ENCODE data around the gene ITPKC. TPM values are rescaled to one million over a fixed set of nuclear protein-coding genes. Genes with fewer than 3 reads are reported as not detected.

Gene ITPKC
- total and polyA plus RNA-seq, 2 of the 13 experiments (the other 11 are each of a cell fraction or from before 2014, with no cell fraction given) = 6.9 to 11.2 TPM

DNA sequence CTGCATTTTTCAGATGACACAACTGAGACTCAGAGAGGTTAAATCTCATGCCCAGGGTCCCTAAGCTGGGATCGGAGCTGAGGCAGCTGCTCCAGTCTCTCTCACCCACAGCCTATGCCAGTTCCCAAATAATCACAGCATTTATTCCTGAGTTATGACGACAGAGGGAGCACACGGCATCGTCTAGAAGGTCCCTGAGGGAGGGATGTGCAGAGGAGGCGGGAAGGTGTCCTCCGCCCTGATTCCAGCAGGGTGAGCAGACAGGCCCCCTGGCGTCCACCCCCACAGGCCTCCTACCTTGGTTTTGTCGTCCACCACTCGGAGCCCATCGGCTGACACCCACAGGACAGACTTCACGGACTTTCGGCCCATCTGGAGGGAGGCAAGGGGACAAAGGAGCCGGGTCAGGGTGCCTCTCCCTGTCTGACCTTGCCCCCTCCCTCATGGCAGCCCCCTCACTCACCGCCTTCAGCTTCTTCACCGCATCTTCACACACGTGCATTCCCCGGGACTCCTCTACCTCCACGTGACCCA lies 34.4 kb upstream of the ITPKC start (continued):
- no peak for TF ChIP-seq ZSCAN21 (CRISPR knock-in tag; IDR thresholded peaks at IDR 0.05; ENCODE audit: borderline replicate concordance)

- no peak for FAIRE-seq
- no peaks in the 10 kb centered on the region for H3K27me3 ChIP-seq (ENCODE audit: control insufficient read depth in 1 of 2, insufficient read depth in 2 of 2, low read length in 2 of 2)
- WGBS (ENCODE audit: low lambda C conversion rate) = 88% methylated on average over 9 of the region's 9 CpGs
- H3K4me3 ChIP-seq (replicated peaks in 1 of 3; ENCODE audit: insufficient read depth in 1 of 3, low read depth in 2 of 3, low read length in 3 of 3) = no peak overlapping the region
- H3K79me2 ChIP-seq (ENCODE audit: insufficient read depth, low read length) = no peaks in the 10 kb centered on the region
- H3K4me1 ChIP-seq (ENCODE audit: insufficient read depth, low read length) = no peaks in the 10 kb centered on the region
- intact Hi-C loops (cut with micrococcal nuclease; ENCODE audit: unreplicated experiment) (no loop called here), in situ Hi-C loops (cut with HindIII; ENCODE audit: extremely low pct_ligation_motif_present, low pct_unique_long_range_greater_than_20kb) (no loop called here)
- no peak overlapping the region for H3K27ac ChIP-seq (ENCODE audit: extremely low read length, insufficient read depth, low read length)
- POLR2A ChIA-PET = no interaction called here
- no peaks in the 10 kb centered on the region for H4K20me1 ChIP-seq (ENCODE audit: insufficient read depth, low read length)
- CTCF ChIA-PET (ENCODE audit: low intra/inter-chr PET ratio, low total read pairs) = no interaction called here
- no peak overlapping the region for H3K4me2 ChIP-seq (ENCODE audit: low read depth, low read length)
- DNase-seq (ENCODE audit: low spot score) = no peak
- H2AFZ ChIP-seq (ENCODE audit: low read length) = no peak overlapping the region
- no peak overlapping the region for H3K9ac ChIP-seq (ENCODE audit: insufficient read depth, low read depth, low read length)
- TF ChIP-seq SRSF4 (IDR thresholded peaks at IDR 0.05; ENCODE audit: low read depth, low read length, poor library complexity, severe bottlenecking) (no peak), GMEB1 (CRISPR knock-in tag; IDR thresholded peaks at IDR 0.05; ENCODE audit: borderline replicate concordance) (no peak), PRDM15 (CRISPR knock-in tag; IDR thresholded peaks at IDR 0.05) (no peak), ZNF431 (CRISPR knock-in tag; IDR thresholded peaks at IDR 0.05; ENCODE audit: borderline replicate concordance, low read depth) (no peak), ZNF354B (CRISPR knock-in tag; IDR thresholded peaks at IDR 0.05) (no peak), ZNF205 (CRISPR knock-in tag; IDR thresholded peaks at IDR 0.05) (no peak), PITX1 (CRISPR knock-in tag; IDR thresholded peaks at IDR 0.05) (no peak)
- TF ChIP-seq, protein P1, sequence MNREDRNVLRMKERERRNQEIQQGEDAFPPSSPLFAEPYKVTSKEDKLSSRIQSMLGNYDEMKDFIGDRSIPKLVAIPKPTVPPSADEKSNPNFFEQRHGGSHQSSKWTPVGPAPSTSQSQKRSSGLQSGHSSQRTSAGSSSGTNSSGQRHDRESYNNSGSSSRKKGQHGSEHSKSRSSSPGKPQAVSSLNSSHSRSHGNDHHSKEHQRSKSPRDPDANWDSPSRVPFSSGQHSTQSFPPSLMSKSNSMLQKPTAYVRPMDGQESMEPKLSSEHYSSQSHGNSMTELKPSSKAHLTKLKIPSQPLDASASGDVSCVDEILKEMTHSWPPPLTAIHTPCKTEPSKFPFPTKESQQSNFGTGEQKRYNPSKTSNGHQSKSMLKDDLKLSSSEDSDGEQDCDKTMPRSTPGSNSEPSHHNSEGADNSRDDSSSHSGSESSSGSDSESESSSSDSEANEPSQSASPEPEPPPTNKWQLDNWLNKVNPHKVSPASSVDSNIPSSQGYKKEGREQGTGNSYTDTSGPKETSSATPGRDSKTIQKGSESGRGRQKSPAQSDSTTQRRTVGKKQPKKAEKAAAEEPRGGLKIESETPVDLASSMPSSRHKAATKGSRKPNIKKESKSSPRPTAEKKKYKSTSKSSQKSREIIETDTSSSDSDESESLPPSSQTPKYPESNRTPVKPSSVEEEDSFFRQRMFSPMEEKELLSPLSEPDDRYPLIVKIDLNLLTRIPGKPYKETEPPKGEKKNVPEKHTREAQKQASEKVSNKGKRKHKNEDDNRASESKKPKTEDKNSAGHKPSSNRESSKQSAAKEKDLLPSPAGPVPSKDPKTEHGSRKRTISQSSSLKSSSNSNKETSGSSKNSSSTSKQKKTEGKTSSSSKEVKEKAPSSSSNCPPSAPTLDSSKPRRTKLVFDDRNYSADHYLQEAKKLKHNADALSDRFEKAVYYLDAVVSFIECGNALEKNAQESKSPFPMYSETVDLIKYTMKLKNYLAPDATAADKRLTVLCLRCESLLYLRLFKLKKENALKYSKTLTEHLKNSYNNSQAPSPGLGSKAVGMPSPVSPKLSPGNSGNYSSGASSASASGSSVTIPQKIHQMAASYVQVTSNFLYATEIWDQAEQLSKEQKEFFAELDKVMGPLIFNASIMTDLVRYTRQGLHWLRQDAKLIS (CRISPR knock-in tag; IDR thresholded peaks at IDR 0.05) = no peak
- ATAC-seq = no peak
- no peaks in the 10 kb centered on the region for H3K36me3 ChIP-seq (replicated peaks in 1 of 2; ENCODE audit: control insufficient read depth in 1 of 2, insufficient read depth in 2 of 2, low read length in 2 of 2)
- no TSS peak for BruUV-seq (replicated peaks)
- H3K9me3 ChIP-seq (ENCODE audit: low read length) = no peaks in the 10 kb centered on the region
Observed at GRCh38 chr19:40683437-40683836, 33.5 kb upstream of the ITPKC start.

Measured in HepG2 (cell line).